LoVo (cell line): ENCODE data around the gene ZRANB1.
A peak's percentile ranks its signal among the peaks of the same experiment; 100 is the strongest.

ENCODE experiments used
- DNase-seq: peaks from one replicate; pipeline ENCODE4 v3.0.0-alpha.2; 2016; ENCODE audit warnings: low spot score

Gene ZRANB1

DNA sequence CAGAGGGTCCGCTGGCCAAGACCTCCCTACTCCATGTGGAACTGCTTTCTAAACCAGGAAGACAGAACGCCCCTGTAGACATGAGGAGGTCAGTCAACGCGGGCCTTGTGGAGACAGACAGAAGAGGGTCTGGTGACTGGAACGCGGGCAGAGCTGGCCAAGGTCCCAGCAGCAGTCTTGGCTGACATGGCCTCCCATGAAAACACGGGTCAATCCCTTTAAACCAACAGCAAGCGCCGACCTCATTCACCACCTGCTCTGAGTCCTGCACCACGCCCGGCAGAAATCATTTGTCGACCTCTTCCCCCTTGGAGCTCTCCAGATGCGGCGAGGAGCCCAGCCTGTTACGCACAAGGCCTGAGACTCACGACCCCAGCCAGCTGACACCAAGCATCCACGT lies 78.5 kb downstream of the ZRANB1 start:
- no peak for DNase-seq

DNA sequence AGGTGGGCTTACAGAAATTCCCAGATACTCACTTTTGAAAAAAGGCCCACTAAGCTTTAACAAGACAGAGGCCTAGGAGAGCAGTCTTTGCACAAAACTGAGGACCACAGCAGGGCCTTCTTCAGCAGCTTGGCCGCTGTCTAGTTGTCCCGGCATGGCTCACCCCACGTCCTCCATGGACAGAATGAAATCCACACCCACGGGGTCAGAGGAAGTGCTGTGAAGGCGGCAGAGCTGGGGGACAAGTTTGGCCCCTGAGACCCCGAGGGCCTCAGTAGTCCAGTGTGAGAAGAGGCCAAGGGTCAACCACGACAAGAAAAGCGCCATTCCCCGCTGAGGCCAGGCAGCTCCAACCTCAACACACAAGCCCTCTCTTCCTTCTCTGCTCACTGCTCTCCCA lies 78.9 kb downstream of the ZRANB1 start:
- no peak for DNase-seq

DNA sequence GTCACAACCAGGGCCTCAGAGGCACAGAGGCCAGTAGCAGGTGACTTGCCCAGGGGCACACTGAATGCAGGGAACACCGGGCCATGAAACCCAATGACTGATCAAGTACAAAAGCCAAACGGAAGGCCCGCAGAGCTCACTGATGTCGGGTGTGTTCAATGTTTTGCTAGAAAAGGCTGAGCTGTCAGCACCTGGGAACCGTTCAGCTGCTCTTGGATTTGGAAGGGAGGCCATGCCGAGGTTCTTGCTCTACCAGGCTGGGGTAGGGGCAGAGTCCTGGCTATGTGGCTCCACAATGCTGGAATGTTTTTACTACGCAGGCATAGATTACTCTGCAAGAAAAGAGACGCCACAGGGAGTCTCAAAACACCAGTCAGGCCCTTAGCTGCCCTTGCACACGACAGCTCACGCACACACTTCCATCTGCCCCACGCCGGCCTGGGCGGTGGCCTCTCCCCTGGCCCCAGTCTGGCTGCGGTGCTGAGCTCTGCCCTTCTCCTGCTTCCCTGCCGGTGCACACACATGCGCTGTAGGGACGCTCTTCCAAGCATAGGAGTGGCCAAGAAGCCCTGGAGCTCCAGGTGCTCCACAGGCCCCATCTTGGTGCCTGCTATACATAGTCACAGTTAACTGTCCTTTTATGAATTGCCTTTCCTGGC lies 79.9 kb downstream of the ZRANB1 start:
- DNase-seq: no peak

DNA sequence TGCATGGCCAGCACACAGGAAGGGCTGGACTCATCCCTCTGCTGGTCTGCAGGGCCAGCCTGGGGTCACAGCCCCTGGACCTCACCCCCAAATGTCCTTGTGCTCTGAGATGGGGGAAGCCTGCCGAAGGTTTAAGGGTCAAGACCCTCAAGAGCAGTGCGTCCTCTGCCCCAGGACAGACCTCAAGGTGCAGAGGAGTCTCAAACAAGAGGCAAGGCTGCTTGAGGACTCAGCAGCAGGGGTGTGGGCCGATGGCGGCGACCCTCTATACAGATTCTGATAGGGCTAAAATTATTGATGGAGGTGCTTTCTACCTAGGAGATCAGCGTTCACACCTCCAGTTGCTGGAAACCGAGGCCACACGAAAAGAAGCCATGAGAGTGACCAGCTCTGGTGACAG lies 80.7 kb downstream of the ZRANB1 start:
- DNase-seq: no peak

DNA sequence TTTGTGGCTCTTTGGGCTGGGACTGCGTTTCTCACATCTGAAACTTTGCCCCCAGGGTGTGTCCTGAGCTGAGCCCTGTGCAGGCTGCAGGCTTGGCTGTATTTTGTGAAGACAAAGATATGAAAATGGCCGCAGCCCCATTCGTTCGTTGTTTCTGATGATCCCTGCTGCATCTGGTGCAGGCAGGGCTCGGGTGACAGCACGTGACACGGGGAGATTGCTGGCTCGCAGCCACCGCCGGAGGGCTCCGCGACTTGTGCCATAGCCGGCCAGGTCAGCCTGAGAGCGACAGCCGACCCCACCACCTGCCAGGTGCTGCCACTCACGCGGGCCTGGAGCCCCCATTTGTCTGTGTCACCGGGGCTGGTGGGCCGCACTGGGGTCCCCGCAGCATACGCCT lies 81.3 kb downstream of the ZRANB1 start:
- DNase-seq: no peak

DNA sequence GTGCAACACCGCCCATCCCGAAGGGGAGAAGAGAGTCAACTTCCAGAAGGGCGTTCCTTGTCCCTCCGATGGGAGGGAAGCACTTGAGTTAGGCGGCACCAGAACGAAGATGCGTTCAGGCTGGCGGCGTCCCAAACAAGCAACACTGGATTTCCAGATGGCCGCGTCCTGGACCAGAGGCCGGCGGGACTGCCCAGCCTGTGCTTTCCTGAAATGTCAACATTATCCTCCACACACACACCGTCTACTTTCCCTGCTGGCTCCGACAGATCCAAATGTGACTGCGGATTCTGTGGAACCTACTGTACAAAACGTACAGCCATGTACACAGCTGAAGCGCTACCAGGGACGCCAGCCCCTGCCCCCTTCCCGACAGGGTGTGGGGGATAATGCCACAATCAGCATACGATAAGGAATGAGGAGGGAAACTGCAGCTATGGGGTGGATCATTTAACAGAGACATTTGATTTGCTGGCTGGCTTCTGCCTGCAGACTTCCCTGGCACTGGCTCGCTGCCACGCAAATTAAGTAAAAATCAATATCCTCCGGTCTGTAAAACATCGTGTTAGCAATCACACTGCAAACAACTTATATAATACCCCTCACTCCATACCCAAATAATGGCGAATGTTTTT lies 82.1 kb downstream of the ZRANB1 start:
- DNase-seq: no peak

DNA sequence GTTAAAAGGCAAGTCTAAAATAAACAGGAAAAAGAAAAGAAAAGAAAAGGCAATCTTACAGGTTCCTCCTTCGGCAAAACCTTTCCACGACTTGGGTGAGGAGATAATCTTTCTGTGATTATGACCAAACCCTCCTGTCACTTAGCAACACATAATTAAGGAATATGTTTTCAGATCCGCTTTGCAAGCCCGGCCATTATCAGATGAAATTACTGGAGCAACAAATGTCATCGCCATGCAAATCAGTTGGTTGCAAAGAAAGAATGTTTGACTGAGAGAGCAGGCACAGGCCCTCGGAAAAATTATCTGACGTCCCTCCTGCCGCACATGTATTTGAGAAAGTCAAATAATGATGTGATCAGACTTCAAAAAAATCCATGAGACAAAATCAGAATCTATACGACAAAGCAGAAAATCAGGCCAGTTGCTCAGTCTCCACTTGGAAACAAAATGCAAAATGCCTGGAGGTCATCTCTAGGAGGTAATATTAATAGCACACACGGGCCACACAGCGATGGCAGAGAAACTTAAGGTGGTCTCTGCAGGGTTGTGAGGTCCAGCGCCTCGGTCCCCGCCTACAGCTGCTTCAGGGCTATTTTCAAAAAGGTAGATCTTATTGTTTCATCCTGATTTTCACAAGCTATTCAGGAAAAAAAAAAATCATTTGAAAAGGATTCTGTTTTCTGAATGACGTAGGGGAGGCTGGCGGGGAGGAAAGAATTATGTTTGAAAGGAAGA lies 82.7 kb downstream of the ZRANB1 start:
- no peak for DNase-seq

DNA sequence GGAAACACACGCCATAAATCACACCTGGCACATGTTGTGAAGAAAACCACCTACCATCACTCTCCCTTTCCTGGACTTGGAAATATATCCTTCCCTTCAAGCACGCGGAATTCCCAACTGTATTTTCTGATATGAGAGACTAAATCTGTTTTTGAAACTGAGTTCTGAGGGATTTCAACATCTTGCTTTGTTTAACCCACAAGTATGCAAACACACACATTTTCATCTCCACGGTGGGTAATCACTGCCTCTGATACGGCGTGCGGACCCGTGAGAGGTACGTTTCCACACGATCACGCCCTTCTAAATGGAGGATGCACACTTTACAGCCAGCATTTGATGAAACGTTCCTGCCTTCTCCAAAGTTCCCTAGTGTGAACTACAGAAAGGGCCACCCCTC lies 83.4 kb downstream of the ZRANB1 start:
- DNase-seq: no peak

DNA sequence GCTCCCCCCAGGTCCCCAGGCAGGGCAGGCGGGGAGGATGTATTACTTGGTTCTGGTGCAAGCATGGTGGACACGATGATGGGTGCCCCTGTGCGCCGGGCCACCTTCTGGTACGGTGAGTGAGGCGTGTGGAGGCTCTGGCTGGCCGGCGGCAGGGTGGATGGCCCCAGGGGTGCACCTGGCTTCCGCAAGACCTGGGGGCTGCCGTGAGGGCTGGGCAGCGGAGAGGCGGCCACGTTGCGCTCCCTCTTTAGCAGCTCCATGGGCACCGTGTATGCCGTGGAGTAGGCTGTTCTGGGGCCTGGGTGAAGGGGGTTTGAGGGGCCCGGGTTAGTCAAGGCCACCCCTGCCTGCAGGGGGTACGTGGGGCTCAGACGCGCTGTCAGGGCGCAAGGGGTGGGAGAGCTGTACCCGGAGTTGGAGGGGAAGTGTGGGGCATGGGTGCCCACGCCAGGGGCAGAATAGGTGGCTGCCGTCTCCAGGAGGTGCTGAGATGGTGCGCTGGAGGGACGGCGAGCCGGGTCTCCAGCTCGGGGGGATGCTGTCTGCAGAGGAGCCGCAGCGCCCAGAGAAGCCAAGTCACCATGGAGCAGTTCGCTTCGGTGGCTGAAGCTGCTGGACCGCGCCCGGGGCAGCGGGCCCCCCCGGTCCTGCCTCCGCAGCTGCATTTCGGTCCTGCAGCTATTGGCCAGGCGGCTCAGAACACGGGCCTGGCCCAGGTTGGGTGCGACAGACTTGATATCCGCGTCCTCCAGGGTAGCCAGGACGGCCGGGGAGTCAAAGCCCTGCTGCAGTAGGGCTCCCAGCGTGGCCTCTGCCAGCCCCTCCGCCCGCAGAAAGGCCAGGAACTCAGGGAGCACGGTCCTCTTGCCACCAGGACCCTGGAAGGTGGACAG lies 84.4 kb downstream of the ZRANB1 start:
- DNase-seq: no peak

DNA sequence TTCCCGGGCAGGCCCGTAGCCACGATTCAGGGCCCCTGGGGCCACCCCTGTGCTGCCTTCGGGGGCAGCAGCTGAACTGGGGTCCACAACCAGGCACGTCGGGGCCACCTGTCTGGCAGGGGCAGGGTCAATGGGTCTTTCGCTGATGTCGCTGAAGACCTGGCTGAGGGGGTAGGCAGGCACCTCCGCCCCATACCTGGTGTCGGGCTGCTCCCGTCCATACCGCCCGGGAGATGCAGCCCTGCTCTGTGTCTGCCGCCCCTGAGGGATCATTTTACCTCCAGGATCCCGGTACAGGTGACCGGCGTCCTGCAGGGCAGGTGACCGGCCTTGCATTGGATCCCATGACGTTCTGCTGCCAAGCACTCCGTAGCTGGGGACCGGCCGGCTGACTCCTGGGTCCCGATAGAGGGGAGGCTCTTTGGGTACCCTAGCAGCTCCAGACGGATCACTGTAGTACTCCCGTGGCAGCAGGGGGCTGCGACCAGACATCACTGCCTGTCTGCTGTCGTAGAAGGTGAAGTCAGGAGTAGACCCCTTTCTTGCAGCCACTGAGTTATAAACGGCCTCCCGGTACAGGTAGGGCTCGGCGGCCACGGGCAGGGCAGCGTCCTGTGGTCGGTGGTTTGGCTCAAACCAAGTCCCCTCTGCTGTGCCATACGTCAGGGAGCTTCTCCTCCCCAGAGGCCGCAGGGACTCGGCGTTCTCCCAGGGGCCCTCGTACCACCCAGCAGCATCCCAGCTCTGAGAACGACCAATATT lies 85.2 kb downstream of the ZRANB1 start:
- no peak for DNase-seq

DNA sequence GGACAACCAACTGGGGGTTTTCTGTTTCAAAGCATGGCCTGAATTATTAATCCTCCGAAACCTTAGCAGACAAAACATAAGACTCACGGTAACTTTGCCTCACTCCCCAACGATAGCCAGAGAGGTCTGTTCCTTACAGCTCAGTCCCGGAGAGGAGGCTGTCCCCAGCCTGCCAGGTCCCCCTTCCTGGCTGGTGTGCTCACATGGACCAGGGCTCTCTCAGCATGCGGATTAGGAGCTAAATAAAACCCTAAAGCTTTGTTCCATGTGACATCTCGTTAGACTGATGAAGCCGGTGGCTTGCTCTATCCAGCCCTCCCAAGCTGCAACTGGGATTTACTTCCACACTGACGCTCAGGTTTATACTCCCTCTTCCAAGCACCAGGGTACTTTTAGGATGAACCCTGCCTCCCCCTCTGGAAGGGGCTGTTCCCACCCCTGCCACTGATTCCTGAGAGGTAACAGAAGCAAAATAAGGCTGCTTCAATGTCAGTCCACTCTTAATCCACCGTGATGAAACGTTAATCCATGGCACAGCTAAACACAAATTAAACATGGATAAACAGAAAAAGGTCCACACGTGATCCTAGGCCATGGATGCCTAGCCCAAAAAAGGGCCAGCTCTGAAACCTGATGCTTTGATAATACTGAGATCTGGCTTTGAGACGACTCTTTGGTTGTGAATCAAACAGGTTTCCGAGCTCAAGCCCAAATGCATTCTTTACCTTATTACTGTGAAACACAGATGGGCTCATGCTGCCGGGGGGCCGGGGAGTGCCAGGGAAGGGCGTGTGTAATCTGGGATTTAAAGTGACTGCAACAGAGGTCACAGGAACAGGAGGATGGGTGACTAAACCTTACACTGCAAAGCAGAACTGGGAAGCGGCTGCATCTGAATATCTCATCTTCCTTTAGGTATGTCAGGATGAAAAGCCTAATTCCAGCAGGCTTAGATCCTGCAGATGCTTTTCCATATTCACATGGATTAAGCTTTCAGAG lies 86.2 kb downstream of the ZRANB1 start:
- no peak for DNase-seq

DNA sequence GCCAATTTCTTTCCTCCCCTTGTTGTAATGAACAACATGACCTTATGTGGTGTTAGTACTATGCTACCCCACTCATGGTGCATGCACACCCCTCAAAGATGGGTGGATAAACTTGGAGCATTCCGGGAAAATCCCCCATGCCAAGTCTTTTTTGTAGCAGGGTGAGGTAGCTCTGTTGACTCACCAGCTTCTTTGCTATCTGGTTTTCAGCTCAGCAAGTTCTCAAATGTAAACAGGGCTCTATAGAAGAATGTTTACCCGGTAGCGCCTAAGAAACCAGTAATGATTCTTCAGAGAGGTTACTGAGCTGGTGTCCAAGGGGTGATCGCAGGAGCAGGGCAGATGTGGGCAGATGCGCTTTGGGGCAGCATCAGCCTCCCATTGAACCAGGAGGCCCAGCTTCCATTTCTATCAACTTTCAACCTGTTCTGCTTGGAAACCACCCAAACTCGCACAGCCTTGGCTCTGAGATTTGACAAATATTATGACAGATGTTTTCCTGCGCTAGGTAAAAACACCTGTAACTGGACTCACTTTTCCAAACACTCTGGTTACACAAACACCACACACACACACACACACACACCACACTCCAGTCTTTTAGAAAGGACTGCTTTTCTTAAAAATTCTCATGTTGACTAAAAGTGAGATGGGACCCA lies 87.8 kb downstream of the ZRANB1 start:
- no peak for DNase-seq

DNA sequence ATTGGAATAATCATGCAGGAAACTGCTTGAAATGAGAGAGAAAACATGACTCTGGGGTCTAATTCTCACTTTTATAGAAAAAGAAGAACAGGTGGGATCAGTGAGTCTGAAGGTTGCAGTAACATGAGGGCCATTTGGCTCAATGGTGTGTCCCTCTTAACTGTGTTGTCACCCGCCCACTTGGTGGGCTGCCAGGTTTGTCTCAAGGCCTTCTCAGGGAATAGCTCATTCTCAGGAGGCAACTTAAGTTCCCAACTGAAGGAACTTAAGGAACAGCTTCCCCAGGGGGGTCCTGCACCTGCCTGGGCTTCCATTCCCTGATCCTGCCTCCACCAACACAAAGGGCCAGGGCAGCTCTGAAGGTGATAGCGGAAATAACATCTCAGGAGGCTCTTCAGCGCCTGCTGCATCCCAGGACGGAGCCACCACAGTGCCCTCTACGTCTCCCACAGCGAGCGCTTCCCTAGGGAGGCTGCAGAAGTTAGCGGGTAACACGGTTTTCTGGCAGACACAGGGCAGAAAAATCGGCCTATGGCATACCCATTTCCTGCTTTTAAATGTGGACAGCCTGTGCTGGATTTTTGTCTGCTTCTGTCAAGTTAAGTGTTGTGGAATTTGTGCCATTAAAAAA lies 88.8 kb downstream of the ZRANB1 start:
- no peak for DNase-seq

DNA sequence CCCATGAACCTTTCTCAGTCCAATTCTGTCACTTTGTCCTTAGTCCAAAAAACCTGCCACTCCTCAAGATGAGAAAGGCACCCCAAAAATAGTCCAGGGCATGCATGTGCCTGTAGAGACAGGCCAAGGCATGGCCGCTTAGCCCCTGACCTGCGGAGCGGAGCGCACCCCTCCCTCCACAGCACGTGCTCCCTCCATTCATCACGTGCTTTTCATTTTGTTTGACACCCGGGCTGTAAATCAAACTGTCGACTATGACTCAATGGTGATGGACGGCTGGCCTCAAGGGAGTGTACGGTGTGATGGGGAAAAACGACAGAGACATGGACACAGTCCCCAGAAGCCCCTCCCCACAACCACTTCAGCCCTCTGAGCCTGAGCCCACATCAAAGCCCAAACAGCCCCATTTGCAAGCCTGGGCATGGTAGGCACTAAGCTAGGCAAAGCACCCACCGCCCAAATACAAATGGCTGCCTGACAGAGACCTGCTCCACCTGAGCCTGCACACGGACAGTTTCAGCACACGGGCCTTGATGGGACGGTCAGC lies 90.6 kb downstream of the ZRANB1 start:
- no peak for DNase-seq

DNA sequence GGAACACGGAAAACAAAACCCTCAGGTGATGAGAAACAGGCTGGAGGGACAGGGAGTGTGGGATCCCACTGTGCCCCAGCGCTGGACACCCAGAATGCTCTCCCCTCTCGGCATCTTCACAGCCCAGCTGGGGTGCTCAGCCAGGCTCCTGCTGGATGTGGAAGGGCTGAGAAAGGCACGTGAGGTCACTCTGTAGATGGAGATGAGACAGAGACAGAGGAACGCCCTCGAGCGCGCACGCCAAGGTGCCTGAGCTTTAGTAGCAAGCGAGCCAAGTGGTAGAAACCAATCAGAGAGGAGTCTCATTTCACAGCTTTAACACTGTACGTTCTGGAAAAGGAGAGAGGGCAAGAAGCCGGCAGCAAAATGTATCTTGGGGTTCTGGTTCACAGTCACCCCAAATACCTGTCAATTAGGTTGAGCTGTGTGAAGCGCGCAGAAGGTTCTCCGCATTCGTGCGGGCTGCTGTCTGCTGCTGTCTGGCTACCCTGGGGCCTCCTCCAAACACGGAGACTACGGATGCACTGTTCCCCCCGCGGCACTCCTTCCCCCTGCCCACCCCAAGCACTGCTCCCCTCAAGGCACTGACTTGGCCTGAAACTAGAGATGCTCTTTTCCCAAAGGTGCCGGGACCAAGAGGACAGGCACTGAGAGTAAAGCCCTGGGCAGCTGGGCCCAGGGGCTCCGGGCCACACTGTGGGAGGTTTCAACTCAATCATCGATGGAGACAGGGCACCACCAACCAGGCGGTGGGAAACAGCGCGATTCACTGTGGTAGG lies 91.4 kb downstream of the ZRANB1 start:
- no peak for DNase-seq

DNA sequence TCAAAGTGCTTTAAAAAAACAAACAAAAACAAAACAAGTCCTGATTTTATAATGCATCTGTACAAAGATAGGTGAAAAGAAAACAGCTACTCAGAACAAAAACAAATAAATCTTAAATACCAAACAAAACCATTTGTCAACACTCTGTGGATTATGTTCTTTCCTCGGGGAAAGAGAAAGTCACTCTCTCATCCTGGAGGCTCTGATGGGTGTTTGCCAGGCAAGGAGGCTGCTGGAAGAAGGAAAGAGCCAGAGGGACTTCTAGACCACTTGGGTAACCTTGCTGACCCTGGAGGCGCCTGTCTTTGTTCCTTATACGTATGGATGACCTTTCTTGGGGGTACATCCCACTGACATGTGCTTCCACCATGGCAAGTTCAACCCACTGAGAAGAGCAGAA lies 92.8 kb downstream of the ZRANB1 start:
- DNase-seq: no peak

DNA sequence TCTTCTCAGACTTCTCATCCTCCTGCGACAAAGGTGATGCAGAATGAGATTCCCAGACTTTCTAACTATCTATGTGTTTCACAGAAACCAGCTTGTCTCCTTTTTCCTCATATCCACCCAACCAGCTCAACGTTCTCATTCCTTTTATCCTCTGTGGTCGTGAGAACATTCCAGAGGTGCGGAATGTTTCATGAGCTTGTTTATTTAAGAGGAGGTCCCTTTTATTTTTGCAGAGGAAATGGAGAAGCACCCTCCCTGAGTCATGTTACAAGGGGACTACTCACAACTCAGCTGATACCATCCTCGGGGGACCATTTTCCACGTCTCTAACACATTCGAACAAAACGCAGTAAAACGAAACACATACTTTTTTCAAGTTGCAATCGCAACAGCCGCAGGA lies 93.2 kb downstream of the ZRANB1 start:
- peak; percentile 64 for DNase-seq

DNA sequence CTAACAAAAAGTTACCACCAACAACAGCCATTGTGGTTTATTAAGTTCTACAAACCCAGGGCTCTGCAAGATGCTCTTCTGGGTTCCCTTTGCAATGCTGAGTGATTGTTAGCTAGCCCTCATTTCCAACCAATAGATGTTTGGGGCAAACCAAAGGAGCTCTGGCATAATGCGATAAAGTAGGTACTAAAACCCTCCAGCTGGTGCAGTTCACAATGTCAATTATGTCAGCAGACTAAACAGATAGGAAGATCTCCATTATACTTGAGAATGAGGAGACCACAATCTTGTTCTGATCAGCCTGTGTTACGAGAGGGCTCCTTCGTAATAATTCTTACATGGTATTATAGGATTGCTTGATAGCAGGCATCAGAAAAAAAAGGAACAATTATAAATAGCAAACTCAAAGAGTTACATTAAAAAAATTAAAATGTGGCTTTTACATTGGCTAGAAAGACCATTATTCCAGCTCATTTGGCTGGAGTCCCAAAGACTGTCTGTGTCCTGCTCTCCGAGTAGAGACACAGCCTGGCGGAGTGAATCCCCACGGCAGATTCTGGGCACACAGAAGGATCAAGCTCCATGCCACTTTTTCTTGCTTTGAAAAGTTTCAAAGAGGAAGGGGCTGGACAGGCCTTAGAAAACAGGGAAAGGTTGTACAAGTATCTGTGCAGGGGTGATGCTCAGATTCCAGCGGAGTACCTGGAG lies 93.8 kb downstream of the ZRANB1 start:
- DNase-seq: no peak
